CD1c-positive myeloid dendritic cell (primary cell): ENCODE measurements around the gene FUT3.
A peak's percentile ranks its signal among the peaks of the same experiment; 100 is the strongest.

Experiments
- DNase-seq: peaks from one replicate; pipeline ENCODE4 v3.0.0-alpha.2; 2016; ENCODE audit errors: extremely low spot score

FUT3 gene

DNA sequence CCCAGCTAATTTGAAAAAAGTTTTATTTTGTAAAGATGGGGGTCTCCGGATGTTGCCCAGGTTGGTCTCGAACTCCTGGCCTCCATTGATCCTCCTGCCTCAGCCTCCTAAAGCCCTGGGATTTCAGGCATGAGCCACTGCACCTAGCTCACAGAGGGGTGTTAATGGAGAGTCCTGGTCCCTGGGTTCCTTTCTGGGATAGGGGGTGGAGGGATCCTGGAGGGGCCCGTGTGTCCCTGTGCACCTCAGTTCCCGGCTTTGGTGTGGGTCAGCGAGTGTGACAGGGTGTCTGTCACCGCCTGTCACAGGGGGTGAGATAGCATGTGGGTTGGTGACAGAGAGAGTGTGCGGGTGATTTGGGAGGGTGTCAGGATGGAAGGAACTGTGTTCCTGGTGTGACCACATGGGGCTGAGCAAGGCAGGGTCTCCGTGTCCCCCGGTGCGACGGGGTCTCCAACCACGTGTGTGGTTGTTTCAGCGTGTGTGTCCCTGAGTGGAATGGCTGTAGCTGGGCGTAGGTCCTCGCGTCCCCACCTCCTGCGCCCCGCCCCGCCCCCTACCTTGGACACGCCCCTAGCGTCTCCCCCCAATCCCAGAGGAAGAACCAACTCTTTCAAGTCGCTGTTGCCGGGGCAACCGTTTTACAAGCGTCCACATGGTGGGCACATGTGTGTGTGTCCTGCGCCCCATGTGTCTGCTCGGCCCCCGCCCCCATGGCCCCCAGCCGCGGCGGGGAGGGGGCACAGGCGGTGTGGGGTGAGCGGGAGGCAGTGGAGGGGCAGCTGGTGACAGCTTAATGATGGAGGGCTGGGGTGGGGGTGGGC, 49.2 kb downstream of the FUT3 start:
- DNase-seq = peak; percentile 26

DNA sequence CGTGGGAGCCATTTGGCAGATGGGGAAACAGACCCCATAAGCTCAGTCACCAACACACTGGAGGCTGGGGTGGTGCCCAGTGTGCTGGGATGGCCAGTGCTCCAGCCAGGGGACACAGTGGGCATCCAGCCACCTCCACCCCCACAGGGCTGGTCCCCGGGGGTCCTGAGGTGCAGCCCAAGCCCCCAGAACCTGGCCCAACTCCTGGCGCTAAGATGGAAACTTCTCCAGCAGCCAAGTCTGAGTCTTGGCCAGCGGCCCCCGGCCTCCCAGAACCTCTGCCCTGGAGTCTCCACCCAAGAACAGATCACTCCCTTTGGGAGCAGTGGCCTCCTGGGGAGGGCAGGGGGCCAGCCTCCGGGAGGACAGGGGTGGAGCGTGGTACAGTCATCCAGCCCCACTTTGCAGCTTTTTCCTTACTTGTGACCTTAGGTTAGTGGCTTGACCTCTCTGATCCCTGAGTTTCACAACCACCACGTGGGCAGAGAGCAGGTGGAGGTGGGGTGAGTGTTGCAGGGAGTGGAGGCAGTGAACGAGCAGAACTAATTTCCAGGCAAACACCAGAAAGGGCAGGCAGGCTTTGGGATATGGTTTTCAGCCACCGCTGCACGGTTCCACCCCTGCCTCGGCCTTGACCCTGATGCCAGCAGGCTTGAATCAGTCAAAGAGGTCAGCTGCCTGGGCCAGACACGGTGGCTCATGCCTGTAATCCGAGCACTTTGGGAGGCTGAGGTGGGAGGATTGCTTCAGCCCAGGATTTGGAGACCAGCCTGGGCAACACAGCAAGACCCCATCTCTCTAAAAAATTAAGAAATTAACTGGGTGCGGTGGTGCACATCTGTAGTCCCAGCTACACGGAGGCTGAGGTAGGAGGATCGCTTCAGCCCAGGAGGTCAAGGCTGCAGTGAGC, 50.6 kb downstream of the FUT3 start:
- no peak for DNase-seq

DNA sequence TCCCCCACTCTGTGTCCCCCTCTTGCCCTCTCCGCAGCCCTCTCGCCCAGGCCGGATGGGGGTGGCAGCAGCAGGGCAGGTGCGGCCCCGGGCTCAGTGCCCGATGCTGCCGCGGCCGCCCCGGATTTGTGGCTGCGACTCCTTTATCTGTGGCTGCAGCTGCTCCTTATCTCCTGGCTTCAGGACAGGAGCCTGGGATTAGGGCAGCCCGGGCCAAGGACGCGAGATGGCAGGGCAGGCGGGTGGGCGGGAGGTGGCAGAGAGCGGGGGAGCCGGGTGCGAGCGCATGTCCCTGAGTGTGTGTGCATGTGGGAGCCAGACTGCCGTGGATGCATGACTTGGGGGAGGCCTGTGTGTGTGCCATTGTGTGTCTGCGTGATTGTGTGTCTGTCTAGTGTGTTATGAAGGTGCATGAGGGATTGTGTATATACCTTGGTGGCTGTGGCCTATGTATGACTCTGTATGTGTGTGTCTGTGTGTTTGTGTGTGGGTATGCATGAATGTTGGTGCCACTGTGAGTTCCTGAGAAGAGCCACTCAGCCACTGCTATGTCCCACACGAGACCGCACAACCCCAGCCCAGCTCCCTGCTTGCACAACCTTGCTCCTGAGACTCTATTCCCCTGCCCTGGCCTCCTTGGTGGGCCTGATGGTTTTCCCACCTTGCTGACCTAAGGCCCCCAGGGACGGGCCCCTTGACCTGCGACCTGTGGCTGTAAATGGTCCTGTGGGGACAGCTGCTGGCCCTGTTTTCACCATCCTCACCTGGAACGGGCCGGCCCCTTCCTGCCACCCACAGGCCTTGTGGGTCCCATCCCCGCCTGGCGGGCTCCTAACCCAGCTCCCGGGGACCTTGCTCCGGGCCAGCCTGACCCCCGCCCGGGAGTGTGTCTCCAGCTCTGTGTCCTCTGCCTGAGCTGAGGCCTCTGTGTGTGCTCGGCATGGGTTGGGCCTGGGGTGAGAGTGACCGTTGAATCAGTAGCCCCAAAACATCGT, 51.7 kb downstream of the FUT3 start:
- no peak for DNase-seq

DNA sequence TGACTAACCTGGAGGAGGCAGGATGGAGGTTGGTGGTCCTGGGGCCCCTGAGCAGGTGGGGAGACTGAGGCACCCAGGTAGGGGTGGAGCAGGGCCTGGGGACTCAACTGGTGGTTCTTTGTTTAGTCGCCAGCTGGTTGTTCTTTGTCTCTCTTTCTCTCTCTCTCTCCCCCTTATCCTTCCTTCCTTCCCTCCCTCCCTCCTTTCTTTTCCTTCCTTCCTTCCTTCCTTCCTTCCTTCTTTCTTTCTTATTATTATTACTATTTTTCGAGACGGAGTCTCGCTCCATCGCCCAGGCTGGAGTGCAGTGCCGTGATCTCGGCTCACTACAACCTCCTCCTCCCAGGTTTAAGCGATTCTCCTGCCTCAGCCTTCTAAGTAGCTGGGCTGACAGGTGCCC, 53.0 kb downstream of the FUT3 start:
- no peak for DNase-seq

DNA sequence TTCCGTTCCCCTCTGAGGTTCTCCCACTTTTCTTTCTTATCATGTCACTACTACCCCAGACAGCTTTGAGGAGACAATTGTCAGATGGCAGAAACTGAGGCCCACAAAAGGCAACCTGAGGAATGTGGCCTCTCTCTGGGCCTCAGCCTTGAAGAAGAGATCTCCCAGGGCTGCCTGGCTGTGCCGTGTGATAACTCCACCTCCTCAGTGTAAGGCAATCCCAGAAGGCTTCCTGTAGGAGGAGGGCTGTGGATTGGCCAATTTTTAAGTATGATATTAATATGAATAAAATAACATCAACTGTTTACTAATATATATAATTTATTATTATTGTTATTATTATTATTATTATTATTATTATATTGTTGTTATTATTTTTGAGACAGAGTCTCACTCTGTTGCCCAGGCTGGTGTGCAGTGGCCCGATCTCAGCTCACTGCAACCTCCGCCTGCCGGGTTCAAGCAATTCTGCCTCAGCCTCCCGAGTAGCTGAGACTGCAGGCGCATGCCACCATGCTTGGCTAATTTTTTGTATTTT, 55.8 kb downstream of the FUT3 start:
- no peak for DNase-seq

DNA sequence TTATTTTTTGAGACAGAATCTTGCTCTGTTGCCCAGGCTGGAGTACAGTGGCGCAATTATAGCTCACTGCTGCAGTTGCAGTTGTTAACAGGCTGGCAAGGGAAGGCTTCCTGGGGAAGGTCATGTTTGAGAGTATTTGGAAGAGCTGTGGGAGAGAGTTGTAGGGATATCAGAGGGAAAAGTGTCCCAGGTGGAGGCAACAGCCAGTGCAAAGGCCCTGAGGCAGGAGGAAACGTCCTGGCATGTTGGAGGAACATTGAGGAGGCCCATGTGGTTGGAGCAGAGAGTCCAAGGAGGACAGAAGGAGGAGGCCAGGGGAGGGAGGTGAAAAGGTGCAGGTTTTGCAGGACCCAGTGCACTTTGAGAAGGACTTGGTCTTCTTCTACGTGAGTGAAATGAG, 58.1 kb downstream of the FUT3 start:
- DNase-seq = no peak
